ENCODE measurements around the gene TOP2A. TPM values are rescaled to one million over a fixed set of nuclear protein-coding genes. Genes with fewer than 3 reads are reported as not detected.

Gene TOP2A
- total RNA-seq, 1 experiment from 2014 or later: 252 TPM

DNA sequence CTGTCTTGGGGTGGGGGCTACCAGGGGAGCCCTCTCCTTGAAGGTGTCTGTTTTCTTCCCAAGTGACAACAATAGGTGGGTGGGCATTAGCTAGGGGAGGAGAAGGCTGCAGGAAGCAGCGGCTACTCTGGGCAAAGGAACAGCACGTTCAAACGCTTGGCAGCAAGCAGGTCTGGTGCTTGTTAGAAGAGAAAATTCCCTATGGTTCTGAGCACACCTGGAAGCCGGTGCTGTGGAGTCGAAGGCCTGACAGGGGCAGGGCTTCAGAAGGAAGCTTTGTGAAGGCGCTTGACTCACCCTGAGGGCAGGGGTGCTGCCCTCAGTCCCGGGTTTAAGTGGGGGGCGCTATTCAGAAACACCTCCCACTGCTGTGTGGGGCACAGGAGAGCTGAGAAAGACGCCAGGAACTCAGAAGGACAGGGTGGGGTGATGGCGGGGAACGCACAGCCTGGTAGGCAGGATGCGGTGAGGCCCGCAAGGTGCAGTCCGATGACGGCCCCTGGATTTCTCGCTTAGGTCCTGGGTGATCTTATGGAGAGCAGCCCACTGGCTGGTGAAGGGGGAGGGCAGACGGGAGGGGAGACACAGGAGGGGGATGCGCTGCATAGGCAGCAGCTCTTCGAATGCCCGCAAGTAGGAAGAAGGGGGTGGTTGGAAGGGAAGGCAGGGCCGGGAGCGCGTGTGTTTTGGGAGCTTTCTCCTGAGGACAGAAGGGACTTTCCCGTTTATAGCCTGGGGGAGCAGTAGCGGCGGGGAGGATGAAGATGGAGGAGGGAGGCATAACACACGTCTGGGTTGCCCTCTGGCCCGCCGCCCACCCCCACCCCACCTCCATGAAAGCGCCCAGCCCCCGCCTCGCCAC, 56.4 kb downstream of the TOP2A start:
- DNase-seq (ENCODE audit: low read depth): no peak

GRCh38 chr17:40360091-40360490, 57.6 kb downstream of the TOP2A start:
- no peak for DNase-seq (ENCODE audit: low read depth)

GRCh38 chr17:40358323-40359038, 59.2 kb downstream of the TOP2A start:
- peak; percentile 77 for DNase-seq (ENCODE audit: low read depth)

DNA sequence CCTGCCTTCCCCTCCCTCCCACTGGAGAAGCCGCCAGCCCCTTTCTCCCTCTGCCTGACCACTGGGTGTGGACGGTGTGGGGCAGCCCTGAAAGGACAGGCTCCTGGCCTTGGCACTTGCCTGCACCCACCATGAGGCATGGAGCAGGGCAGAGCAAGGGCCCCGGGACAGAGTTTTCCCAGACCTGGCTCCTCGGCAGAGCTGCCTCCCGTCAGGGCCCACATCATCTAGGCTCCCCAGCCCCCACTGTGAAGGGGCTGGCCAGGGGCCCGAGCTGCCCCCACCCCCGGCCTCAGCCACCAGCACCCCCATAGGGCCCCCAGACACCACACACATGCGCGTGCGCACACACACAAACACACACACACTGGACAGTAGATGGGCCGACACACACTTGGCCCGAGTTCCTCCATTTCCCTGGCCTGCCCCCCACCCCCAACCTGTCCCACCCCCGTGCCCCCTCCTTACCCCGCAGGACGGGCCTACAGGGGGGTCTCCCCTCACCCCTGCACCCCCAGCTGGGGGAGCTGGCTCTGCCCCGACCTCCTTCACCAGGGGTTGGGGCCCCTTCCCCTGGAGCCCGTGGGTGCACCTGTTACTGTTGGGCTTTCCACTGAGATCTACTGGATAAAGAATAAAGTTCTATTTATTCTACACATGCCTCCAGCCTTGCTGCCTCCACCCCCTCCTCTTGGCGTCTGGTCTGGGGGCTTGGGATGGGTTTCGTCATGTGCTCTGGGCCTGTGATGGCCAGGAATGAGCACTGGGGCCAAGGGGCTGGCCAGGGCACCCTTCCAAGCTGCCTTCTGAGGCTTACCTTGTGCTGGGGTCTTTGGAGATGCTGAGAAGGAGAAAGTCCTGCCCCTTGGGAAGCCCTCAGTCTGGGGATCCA, 60.5 kb downstream of the TOP2A start:
- DNase-seq (ENCODE audit: low read depth): no peak

- no peak for DNase-seq (ENCODE audit: low read depth)
Measured at GRCh38 chr17:40355804-40356758, 61.6 kb downstream of the TOP2A start.

GRCh38 chr17:40355123-40355803, 62.4 kb downstream of the TOP2A start:
- no peak for DNase-seq (ENCODE audit: low read depth)

DNA sequence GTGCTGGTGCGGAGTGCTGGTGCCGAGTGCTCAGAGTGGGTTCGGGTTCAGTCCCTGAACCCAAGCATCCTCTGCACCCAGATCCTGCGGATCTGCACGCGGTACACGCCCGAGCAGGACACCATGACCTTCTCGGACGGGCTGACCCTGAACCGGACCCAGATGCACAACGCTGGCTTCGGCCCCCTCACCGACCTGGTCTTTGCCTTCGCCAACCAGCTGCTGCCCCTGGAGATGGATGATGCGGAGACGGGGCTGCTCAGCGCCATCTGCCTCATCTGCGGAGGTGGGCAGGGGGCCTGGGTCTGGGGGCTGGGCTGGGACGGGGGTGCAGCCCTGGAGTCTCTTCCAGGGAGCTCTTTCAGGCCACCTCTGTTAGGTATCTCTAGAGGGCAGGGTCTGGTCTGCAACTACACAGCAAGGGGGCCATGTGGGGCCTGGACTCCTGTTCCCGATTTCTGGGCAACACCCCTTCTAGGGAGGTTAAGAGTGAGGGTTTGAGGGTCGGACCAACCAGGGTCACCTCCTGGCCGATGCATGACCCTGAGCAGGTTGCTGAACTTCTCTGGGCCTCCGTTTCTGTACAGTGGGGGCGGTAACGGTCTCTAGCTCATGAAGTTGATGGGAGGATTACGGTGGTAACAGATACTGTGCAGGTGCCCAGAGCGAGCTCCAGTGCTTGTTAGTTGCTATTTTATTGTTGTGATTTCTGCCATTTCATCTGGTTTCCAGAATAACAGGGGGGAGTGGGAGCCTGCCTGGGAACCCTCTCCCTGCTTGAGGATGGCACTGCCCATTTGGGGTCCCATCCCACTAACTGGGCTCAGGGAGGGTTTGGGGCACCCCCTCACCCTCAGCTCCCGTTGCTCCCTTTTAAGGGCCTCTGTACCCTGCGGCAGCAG, 63.2 kb downstream of the TOP2A start:
- DNase-seq (ENCODE audit: low read depth): no peak

DNA sequence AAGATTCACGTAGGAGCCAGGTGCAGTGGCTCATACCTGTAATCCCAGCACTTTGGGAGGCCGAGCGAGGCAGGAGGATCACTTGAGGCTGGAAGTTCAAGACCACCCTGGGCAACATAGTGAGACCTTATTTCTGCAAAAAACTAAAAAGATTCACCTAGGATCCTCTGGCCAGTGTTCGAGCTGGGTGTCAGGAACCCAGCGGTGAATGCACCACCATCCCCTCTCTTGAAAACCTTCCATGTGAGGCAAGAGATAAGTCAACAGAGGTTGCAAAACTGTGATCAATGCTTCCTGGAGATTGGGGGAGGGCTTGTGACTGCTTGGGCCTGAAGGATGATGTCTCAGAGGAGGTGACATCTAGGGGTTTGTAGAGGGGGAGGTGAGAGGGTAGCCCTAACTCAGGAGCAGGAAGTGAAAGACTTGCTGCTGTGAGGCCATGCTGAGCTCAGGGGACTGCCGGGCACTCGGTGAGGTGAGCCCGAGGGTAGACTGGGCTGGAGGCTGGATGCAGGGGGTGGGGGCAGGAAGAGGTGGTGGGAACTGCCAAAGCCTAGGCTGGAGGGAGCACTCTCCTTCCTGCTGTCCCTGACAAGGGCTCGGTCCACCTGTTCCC, 64.8 kb downstream of the TOP2A start:
- no peak for DNase-seq (ENCODE audit: low read depth)

DNA sequence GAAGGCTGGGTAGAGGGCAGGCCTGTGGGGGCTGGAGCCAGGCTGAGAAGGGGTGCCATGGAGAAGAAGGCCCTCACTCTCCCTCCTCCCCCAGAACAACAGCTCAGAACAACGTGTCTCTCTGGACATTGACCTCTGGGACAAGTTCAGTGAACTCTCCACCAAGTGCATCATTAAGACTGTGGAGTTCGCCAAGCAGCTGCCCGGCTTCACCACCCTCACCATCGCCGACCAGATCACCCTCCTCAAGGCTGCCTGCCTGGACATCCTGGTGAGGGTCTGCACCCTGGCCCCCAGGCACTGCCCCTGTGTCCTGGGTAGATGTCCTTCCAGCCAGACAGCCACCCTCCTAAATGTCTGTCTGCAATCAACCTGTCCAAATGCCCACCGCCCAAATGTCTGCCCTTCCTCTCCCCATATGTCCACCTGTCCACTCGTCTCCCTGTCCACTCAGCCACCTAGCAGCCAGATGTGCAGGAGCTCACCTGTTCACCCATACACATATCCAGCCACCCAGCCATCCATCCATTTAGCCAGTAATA, 65.4 kb downstream of the TOP2A start:
- DNase-seq (ENCODE audit: low read depth): no peak

DNA sequence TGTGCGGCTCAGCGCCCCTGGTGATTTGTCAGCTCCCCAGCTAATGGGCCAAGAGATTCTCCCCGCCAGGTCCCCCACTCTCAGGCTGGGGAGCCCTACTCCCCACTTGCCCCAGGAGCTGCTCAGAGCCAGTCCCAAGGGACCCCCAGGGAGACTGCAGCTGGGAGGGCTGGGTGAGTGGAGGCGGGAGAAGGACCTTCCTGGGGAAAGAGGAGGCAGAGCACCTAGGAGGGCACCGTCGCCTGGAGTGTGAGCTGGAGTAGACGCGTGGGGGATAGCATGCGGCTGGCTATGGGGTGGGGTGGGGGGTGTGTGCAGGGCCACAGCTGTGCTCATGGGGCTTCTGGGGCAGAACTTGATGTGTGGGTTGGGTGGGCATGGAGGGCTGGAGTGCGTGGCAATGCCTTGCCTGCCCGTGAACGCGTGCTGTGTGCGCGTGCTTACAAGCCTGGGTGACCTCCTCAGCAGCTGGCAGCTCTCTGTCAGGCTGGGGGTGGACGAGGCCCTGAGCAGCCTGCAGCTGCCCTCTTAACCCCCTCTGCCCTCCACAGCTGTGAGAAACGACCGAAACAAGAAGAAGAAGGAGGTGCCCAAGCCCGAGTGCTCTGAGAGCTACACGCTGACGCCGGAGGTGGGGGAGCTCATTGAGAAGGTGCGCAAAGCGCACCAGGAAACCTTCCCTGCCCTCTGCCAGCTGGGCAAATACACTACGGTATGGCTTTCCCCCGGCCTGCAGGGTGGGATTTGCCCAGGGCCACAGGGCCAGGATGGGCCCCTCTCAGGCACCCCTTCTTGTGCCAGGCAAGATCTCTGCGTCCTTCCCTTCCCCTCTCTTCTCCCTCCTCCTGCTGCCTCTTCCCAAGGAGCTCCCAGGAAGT, 66.1 kb downstream of the TOP2A start:
- no peak for DNase-seq (ENCODE audit: low read depth)

DNA sequence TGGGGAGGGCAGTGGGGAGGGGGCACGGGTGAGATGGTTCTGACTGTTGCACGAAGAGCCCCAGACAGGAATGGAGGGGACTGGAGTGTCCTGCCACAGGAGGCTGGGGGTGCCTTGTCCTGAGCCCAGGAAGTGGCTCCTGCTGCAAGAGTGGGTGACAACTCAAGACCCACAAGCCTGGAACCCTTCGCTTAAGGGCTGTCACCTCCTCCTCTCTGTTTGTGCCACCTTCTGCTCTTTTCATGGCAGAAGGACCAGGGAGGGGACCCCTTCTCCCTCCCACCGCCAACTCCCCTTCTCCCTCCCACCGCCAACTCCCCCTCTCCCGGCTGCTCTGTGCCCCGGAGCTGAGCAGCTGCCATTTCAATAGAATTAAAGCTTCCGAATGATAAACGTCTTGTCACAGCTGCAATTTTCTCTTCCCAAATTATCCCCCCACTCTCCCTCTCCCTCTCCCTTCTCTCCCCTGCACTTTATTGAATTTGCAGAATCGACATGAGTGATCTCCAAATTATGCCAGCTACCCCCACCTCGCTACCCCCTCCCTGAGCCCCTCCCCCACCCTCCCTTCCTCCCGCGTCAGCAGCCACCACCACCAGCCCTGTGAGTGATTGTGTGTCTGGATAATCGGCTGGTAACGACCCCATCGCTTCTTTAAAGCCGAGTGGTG, 66.9 kb downstream of the TOP2A start:
- no peak for DNase-seq (ENCODE audit: low read depth)

GRCh38 chr17:40349895-40350688, 67.6 kb downstream of the TOP2A start:
- DNase-seq (ENCODE audit: low read depth): no peak

- peak; percentile 43 for DNase-seq (ENCODE audit: low read depth)
Measured at GRCh38 chr17:40349477-40349894, 68.2 kb downstream of the TOP2A start.

DNA sequence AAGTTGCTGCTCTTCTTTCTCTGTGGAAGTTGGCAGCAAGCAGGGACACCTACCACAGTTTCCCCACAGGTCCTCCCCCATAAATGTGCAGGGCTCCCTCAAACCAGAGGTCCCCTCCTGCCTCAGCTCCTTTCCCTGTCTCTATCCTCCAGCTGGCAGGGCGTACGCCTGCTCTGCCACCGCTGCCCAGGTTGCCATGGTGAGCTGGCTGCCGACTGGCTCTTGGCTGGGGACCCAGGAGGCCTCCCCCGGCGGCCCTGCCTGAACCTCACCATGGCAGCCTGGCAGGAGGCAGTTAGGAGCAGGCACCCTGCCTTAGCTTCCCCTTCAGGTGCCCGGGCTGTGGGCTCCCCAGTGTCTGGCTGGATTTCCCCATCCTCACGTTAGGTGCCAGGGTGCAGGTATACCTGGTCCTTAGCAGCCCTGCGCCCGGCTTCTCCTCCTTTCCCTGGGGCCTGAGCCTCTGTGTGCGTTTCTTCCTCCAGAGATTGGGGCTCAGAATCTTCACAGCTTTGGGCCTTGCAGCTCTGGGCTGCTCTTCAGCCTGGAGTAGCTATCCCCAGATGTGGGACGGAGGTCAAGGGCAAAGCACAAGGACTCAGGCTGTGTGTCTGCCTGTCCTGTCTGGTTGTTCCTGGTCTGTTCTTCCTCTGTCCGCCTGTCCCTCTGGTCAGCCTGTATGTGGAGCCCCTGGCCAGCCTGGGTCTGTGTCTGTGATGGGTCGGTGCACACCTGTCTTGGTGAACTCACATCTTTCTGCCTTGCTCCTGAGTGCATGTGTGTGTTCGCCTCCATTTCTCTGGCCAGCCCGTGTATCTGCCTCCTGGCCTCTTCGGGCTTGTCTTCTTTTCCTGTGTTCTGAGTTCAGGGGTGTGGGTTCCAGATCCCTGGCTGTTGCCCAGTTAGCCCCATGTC, 68.9 kb downstream of the TOP2A start:
- peak; percentile 45 for DNase-seq (ENCODE audit: low read depth)

- DNase-seq (ENCODE audit: low read depth): no peak
Measured at GRCh38 chr17:40348136-40348504, 69.6 kb downstream of the TOP2A start.

All from M059J (cell line).